NCI-H446 (cell line): ENCODE data around the gene CZIB.
"Not testable (repeated sequence)": the region's sequence is repeated elsewhere in the genome, so short reads cannot be mapped to it uniquely, and the experiment has no call there.

ENCODE experiments used
- DNase-seq, 2 experiments: peaks; one replicate each; lab custom pipeline; 2025; lab: John Stamatoyannopoulos, UW

CZIB gene

DNA sequence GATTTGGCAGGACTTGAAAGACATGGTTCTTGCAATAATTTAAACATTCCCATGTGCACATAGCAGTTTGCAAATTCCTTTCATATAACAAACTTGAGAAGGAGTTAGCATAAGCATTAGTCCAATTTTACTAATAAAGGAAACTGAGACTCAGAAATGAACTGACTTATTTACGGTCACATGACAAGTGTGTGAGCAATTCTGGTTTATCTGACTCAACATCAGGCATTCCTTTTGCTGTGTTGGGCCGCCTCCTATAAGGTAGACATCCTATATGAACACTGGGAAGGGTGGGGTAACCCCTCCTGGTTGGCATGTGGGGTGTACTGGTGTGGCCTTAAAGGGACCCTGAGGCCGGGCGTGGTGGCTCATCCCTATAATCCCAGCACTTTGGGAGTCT, 32.3 kb downstream of the CZIB start:
- DNase-seq = no peak

DNA sequence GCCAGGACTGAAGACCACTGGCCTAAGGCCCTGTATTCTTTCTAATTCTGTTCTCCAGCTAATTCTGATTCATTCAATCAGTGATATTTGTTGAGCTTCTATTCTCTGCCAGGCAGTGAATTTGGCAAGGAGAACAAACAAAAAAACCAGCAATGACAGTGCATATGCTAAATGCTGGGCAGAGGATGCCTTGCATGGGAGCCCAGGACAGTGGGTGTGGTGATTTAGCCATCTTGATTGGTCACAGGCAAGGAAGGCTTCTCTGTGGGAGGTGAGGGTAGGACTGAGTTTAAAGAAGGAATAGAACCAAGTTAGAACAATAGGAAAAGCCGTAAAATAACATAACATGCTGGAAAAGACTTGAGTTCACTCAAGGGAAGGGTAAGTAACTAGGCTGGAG, 33.0 kb downstream of the CZIB start:
- DNase-seq = no peak

DNA sequence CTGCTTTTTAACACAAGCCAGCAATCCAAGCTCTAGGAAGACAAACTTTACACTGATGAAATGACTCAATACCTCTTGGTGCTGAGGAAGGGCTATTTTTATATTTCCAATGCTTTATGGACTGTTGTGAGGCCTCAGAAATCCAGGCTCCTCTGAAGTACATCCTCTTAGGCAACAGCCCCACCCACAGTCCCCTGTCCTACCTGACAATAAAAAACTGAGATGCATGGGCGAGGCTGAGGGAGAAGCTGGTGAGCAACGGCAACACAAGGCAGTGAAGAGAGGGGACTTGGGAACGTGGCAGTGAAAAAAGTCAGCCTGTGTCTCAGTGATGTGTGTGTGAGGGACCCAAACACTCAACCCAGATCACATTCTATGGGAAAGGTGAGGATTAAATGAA, 33.9 kb downstream of the CZIB start:
- no peak for DNase-seq

DNA sequence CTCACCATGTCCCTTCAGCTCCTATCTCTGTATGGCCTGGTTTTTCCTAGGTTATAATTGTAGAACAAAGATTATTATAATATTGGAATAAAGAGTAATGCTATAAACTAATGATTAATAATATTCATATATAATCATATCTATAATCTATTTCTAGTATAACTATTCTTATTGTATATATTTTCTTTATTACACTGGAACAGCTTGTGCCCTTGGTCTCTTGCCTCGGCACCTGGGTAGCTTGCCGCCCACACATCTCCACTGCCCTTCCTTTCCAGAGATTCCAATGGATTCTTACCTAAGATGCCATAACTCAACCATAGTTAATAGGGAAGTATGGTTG, 34.5 kb downstream of the CZIB start:
- DNase-seq = not testable (repeated sequence)

DNA sequence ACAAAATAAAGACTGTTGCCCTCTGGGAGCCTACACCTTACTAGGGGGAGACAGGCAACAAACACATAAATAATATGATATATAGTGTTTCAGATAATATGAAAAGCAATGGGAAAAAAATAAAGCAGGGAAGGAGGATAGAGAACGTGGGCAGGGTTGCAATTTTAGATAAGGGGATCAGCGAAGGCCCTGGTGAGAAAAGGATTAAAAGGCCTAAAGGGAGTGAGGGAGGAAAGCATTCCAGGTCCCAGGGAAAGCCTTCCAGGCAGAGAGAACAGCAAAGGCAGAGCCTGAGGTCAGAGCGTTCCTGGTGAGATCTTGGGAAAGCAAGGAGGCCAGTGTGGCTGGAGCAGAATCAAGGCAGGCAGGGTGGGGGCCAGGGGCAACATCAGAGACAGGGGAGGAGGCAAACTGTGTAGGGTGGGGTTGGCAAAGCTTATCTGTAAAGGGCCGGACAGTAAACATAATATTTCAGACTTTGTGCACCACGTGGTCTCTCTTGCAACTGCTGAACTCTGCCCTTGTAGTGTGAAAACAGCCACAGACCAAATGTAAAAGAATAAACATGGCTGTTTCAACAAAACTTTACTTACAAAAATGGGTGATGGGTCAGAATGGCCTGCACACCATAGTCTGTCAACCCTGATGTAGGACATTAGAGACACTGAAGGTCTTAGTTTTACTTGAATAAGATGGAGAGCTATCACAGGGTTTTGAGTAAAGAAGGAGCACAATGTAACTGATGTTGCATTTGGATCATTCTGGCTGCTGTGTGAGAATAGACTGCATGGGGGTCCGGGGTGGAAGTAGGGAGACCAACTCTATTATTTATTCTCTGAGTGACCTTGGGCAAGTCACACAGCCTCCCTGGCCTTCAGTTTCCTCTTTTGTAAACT, 37.1 kb downstream of the CZIB start:
- DNase-seq = no peak

DNA sequence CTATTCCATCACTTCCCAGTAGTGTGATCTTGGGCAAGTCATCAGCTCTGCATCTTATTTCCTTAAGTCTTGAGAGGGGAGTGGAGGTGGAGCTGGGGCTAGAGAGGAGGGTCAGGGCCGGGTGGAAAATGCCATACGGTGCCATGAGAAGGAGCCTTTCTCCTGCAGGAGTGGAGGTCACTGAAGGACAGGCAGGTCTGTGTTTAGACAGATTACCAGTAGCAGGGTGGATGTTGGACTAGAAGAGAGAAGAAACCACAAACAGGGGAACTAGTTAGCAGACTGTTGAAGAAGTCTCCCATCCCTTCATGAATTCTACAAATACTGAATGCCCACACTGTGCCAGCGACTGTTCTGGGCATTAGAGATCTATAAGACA, 37.7 kb downstream of the CZIB start:
- no peak for DNase-seq

DNA sequence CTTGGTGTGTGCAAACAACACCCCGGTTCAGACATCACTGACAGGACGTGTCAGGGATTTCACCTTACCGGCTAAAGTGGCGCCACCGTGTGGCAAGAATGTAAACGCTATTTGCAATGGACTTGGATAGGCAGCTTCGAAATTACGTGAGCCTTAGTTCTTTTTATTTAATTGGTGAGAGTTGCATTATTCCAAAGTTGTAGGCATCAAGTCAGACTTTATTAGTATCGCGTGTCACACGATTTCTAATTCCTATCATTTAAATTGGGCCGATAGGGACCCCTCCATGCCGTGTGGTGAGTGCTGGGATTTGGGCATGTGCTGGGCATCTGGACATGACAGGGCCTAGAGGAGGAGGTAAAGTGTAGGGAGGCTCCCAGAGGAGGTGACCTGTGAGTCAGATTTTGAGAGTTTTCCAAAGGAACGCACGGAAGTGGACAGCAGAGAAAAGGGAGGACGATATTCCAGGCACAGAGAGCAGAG, 38.3 kb downstream of the CZIB start:
- peak; percentile 64 to 89 for DNase-seq

DNA sequence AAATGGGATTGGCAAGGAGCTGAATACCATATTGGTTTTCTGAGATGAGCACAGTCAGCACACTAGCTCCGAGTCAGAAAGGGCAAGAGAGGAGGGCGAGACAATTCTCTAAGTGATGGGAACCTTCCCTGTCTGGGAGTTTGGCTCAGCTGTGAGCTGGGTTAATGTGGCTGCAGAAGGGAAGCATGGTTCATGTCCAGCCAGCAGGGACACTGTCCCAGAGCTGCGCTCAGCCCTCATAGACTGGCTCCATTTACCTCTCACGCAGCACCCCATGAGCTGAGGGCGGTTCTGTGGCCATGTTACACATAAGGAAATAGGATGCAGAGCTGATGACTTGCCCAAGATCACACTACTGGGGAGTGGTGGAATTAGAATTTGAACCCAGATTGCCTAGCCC, 39.5 kb downstream of the CZIB start:
- DNase-seq = no peak

DNA sequence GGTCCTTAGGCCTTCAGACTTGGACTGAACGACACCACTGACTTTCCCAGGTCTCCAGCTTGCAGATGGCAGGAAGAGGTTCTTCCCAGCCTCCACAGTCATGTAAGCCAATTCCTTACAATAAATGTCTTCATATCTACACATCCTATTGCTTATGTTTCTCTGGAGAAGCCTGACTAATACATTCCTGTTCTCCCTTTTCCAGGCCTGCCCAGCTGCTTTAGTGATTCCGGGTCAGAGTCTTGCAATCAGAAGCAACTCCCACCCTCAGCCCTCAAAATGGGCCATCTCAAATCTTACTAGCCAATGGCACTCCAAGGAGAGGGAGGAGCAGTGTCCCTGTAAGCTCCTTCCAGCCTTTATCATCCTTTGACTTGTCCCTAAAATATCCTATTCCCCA, 40.2 kb downstream of the CZIB start:
- no peak for DNase-seq

DNA sequence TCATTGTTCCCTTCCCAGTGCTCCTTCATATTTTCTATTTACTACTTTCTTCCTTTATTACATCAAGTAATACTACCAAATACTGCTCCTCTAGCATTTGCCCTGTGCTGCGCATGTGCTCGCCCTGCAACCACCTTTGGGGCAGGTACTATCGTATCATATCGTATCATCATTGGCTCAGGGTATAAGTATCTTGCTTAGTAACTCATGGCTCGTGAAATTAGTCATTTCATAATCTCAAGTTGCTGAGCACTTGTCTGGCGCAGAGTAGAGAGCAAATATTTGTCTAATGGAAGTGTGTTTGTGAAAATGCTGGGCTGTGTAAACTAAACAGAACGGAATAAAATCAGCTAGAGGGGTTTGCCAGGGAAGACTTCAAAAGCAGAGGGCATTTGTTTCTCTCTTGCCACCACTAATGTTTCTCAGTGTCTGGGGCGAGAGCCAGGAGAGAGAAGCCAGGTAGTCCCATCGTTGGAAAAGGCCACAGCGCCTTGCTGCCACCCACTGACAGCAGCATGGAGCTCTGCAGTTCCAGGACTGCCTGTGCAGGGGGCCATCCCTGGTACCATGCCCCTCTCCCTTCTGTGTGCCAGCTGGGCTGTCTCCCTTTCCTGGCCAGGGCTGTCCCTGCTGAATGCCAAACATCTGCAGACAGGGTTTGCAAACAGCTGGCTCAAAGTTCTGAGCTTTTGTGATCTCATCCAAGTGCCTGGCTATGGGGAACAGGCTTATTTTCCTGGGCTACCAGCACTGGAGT, 43.8 kb downstream of the CZIB start:
- peak; percentile 28 to 60 for DNase-seq

DNA sequence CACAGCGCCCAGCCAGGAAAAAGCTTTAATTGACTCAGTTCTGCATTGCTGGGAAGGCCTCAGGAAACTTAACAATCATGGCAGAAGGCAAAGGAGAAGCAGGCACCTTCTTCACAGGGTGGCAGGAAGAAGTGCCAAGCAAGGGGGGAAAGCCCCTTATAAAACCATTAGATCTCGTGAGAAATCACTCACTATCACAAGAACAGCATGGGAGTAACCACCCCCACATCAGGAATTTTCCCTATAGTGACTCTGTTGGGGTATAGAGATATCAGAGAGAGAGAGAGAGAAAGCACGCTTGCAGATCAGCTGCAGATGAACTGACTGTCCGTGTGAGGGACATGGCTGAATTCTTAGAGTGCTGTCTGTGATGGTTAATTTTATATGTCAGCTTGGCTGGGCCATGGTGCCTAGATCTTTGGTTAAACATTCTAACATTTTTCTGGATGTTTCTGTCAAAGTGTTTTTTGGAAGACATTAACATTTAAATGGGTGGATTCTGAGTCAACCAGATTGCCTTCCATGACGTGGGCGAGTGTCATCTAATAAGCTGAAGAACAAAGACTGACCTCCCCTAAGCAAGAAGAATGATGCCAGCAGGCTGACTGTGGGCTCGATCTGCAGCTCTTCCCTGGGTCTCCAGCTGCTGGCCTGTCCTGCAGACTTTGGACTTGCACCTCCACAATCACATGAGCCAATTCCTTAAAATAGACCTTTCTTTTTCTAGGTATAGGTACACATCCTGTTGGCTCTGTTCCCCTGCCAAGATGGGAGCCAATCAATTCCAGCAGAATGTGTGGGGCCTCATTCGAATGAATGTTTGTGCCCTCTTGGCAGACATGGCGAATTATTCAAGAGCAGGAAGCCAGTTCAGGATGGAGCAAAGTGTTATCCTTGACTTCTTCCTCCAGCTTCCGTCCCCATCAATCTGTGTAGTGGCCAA, 45.2 kb downstream of the CZIB start:
- DNase-seq = no peak

DNA sequence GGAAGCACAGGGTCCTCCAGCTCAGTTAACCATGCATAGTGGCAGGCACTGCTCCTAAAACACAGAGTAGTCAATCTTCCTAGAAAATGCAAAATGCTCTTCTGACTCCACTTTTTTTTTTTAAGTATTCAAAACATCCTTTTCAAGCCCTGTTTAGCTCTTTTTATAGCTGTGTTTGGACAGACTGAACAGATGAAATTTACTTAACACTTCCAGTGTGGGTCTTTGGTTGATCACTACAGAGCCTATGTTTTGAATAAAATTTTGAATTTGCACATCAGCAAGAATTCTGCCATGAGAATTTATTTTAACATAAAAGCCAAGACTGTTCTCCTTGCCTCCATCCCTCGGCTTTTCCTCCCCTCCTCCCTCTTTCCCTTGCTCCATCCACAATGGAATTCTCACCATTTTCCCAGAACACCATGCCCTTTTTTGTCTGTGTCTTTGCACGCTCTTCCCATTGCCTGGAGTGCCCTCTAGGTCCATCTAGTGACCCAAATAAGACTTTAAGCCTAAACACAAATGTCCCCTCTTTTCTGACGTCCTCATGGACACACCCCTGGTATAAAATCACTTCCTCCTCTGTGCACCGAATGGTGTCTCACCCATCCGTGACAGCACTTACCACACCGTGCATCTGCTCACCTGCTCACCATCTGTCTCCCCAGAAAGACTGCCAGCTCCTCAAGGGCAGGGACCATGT, 47.9 kb downstream of the CZIB start:
- DNase-seq = peak; percentile 7 to 35

DNA sequence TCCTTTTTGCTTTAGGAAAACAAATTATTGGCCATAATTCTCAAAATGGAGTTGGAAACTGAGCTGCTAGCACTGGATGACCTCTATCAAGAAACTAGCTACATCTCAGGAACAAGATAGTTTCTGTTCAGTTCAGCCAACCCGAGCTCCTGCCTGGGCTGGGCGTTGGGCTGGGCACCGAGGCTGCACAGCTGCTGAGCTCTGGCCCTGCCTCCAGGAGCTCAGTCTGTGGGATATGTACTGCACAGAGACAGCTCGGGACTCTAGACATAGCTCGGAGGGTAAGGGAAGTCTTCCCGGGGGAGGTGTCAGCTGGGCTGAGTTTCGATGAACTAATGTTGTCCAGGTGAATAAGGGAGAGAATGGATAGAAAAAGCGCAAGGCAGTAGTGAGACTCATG, 53.5 kb downstream of the CZIB start:
- DNase-seq = no peak

DNA sequence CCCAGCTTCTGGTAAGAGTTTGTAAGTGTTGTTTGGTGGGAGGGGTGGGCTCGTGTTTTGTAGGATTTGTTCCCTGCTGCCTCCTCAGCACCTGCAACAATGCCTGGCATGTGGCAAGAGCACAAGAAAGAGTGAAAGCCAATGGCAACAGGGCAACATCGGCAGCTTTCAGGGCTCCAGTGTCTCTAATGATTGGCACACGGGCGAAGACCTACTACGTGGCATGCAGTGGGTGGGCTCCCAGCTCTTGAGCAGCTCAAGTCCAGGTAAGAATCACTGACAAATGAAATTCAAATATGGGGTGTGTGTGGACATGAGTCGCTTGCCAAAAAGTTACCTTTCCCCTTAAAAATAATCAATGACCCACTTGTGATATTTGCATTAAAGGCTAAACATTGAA, 54.1 kb downstream of the CZIB start:
- no peak for DNase-seq

DNA sequence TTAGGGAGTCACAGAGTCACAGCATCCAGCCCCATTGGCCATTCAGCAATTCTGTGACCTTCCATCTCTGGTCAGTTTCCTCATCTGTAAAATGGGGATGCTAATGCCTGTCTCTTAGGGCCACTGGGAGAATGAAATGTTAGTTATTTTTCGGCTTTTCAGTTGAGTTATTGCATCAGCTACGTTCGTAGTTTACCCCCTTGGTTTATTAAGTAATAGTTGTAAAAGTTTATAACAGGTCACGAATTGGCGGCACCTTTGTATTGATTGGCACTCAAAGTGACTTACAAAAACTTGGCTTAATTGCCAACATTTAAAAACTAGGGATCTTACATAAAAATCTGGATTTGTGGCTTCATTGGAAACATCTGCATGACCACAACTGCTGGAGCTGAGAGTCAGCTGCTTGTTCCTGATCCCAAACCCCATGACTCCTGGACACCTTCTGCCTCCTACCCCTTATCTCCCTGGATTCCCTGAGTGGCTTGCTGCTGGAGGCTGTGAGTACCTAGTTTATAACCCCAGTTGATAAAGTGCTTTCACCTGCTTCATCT, 54.9 kb downstream of the CZIB start:
- DNase-seq = no peak
